ENCODE results near the gene SLC35E2B. TPM values are rescaled to one million over a fixed set of nuclear protein-coding genes. Genes with fewer than 3 reads are reported as not detected.
"Not testable (repeated sequence)": the region's sequence is repeated elsewhere in the genome, so short reads cannot be mapped to it uniquely, and the experiment has no call there.

SLC35E2B gene
- total RNA-seq = 25.2 and 32.8 TPM in 2 replicates

DNA sequence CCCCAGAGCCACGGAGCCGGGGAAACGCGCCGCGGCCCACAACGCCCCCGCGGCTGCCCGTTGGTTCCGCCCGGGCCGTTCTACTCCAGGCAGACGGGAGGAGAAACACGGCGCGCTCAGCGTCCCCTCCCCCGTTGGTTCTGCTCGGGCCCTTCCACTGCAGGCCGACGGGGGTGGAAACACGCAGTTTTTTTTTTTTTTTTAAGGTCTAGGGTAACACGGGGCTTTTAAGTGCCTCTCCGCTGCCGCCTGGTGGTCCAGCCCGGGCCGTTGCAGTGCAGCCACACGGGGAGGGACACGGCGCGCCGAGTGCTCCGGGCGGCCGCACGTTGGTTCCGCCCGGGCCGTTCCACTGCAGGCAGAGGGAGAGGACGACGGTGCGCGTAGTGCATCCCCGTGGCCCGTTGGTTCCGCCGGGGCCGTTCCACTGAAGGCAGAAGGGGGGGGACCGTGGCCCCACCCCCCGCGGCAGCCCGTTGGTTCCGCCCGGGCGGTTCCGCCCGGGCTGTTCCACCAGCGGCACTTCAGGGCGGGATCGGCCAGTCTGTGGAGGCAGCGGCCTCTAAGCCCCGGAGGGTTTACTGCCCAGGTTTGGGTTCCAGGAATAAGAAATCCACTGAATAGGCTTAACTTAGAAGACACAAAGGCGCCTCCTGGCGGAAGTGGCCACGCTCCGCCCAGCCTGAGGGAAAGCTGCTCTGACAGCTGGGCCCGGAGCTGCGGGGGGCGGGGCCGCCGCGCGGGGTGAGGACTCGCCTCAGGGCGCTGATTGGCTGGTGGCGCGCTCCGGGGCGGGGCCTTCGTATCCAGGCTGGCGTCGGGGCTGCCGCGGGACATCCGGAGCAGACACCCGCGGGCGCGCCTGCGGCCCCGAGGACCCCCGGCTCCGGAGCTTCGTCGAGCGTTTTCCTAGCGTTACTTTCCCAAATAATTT lies at the start of gene SLC35E2B:
Gene SLC35E2B, minus strand, starts transcription at position 82 of the 934 bp plus-strand sequence. CDS start 16,096 bp downstream, outside the sequence.
- peak; percentile 94 for DNase-seq

DNA sequence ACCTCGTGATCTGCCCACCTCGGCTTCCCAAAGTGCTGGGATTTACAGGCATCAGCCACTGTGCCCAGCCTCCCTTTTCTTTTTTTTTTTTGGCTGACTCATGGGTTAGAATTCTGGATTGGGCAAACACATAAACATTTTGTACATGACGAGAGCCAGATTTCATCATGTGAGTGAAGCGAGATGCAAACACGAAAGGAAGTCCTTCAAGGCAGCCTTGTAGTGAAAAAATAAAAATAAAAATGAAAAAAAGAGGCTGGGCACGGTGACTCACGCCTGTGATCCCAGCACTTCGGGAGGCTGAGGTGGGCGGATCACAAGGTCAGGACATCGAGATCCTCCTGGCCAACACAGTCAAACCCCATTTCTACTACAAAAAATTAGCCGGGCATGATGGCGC lies 48.4 kb upstream of the SLC35E2B start:
- peak; percentile 71 for DNase-seq

DNA sequence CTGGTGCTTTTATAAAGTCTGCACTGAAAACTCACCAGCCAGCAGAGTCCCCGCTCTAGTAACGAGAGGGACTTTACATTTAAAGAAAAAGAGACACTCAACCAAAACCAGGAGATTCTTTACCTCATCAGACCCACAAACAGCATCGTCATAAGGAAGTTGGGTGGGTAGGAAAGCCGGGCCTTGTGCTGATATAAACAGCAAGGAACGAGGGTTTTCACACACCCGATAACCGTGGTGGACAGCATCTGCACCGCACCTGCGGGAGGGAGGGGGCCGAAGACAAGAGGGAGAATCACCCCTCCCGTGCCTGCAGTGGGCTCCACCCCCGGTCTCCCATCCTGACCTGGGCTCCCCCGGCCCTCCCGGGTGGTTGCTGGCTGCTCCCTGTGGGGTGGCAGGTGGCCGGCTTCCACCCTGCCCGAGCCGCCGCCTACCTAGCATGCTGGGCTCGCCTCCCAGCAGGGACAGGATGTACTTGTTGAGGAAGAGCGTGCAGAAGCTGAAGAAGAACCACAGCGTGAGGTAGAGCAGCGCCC lies 46.3 kb upstream of the SLC35E2B start:
- DNase-seq = not testable (repeated sequence)

DNA sequence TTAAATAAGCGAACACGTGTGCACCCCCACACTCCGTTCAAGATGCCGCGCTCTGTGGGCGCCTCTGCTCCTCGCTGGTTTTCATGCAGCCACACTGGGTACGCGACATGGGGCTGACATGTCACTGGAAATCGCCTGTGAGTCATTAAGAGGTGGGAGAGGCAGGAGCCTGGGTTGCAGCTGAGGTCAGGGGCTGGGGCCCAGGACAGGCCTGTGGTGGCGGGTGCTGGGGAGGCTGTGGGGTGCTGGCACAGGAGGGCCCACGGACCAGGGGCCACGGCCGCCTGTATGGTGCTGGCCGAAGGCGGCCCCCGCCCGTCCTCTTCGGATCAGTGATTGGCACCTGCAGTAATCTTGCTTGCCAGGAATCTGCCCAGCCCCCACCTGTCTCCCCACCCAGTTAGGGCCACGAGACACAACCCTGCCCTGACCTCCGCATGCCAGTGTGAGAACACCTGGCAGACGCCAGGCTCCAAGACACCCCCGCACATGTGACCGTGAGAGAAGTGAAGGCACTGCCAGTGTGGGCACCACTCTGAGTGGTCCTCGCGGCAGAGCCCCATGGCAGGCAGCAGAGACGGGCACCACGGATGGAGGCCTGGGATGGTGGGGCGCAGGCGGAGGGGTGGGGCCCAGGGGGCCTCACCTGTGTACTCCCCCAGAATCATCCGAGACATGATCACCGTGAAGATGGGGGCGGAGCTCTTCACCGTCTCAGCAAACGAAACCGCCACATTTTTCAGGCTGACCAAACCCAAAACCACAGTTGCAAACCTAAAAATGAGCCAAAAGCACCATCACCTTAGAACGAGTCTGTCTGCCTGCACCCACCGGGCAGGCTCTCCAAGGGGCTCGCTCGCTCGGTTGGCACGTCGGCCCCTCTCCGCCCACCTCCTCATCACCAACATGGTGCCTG lies 45.3 kb upstream of the SLC35E2B start:
- DNase-seq = not testable (repeated sequence)

DNA sequence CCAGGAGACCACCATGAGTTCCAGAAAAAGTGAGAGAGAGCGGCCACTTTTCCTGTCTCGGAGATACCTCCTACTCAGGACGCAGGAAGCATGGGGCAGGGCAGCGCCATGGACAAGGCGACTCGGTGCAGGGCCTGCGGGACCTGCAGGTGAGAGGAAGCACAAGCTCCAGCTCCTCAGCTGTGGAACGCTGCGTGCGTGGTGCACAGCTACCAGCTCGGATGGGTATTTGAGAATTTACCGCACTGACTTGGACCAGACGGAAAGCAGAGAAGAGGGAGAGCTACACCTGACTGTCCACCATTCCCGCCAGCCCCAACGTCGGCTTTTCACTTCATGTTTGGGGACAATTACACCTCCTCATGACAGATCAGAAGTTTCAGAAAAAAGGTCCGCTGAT lies 39.8 kb upstream of the SLC35E2B start:
- DNase-seq = no peak

DNA sequence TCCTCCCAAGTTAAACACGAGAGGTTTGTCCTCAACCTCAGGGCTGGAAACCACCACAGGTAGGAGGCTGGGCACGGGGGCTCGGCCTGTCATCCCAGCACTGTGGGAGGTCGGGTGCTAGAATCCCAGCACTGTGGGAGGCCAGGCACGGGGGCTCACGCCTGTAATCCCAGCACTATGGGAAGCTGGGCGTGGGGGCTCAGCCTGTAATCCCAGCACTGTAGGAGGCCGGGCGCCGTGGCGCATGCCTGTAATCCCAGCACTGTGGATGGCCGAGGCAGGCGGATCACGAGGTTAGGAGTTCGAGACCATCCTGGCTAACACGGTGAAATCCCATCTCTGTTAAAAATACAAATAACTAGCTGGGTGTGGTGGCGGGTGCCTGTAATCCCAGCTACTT lies 38.3 kb upstream of the SLC35E2B start:
- no peak for DNase-seq

DNA sequence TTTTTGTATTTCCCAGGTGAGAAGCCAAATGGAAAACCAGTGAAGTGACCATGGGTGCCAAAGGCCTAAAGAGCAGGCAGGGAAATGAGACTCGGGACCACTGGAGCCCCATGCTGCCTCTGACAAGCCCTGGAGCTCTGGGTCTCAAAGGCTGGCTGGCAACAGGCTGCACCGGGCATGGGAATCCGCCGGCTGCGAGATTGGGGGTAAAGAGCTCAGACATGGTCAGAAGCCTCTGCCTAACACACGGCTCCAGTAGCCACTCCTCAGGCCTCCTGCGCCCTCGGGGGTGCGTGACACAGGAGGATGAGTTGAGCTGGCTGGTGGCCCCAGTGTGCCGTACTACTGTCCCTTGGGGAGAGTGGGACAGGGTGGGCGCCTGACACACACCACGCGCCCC lies 37.6 kb upstream of the SLC35E2B start:
- not testable (repeated sequence) for DNase-seq

DNA sequence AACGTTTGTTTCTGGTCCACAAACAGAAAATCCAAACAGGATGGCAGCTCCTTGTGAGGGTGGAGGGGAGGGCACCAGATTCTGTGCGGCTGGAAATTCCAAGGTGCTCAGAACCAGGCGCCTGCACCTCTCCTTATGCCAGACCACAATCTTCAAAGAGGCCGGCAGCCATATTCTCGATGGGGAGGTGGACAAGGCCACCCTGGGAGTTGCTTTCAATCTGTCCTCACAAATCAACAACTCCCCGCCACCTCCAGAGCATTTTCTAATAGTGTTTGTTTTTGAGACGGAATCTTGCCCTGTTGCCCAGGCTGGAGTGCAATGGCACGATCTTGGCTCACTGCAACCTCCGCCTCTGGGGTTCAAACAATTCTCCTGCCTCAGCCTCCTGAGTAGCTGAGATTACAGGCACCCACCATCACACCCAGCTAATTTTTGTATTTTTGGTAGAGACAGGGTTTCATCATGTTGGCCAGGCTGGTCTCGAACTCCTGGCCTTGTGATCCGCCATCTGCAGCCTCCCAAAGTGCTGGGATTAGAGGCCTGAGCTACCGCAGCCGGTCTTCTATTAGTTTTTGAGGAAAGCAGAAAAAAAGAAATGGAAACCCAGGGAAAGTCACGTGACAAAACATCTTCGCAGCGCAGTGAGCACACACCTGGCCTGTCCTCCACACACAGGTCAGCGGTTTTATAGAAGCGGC lies 36.7 kb upstream of the SLC35E2B start:
- DNase-seq = not testable (repeated sequence)

DNA sequence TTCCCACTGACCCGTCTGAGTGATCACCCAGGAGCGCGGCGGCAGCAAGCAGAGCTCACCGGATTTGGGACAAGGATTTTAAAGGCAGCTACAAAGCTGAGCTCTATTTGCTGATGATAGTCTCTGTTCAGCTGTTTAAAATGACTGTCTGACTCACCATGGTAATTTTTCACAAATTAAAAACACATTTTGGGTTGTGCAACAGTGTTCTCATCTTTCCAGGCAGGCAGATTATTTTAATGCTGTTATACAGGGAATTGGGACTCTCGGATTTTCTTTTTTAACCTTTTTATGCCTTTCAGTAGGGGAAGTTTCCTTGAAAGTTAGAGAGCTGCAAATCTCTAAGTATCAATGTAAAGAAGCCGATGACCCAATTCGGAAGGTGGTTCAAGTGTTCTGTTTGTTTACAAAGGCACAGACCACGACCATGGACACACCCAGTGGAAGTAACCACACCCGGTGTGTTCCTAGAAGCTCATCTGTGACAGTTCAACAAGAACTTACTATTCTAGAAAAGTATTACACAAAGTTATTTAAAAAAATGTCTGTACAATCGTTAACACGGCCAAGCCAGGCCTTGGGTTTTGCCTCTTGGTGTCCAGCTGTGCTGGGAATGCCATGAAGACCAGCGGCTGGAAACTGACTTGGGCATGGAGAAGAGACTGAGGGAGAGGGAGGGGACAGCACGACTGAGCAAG lies 35.9 kb upstream of the SLC35E2B start:
- not testable (repeated sequence) for DNase-seq

DNA sequence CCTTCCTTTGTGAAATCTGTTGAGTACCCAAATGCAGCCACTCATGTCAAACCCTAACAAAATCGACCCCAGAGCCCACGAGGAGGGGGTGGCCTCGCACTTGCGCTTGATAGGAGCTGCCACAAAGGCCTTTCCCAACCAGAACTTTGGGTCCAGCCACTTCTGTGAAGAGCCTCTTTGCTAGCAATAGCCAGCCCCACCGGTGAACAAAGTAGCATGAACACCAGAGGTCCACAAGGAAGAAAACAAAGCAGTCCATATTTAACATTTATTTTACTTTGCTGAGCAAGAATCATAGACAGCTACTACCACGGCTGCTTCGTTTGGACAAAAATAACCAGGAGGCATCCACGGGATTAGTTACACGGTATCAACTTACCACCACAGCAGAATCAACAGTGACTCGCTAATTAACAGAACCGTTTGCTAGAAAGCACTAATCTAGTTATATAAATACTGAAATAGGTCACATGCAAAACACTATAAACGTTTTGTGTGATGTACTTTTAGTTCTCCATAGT lies 34.6 kb upstream of the SLC35E2B start:
- not testable (repeated sequence) for DNase-seq

DNA sequence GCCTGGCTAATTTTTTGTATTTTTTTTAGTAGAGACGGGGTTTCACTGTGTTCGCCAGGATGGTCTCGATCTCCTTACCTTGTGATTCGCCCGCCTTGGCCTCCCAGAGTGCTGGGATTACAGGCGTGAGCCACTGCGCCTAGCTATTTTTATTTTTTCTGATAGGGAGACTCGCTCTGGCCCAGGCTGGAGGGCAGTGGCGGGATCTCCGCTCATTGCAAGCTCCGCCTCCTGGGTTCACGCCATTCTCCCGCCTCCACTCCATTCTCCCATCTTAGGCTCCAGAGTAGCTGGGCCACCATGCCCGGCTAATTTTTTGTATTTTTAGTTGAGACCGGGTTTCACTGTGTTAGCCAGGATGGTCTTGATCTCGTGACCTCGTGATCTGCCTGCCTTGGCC lies 33.5 kb upstream of the SLC35E2B start:
- not testable (repeated sequence) for DNase-seq

DNA sequence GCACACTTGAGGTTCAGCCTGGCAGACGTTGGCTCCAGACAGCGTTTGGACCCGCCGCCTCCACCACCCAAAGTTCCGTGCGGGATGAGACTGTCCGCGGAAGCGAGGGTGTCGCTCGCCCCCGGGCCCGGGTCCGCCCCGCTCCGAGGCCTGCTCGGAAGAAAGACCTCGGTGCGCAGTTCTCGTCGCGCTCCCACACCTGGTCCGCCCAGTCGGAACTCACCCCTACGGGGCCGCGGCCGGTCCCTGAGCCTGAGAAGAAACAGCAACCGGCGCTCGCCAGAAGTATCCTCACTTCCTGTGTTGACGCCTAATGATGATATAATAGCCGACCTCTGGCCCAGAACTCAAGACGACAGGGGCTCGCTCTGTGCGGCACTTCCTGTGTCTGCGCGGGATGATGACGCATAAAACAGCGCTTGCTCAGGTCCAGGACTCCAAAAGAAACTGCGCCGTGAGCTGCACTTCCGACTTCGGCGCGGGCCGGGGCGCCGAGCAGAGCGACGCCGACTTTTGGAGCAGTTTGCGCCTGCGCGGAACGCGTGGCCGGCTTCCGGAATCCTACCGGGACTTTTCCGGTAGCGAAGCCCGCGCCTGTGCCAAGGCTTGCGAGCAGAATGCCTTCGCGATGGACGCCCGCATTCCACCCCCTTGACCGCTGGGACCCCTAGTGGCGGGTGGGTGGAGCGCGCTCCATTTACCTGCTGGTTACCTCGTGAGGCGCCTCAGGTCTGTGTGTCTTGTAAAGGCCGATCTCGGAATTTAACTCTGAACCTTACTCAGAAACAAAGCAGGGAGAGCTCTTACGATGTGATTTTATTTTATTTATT lies 31.7 kb upstream of the SLC35E2B start, which contains the start of gene CDK11A:
Gene CDK11A, minus strand, starts transcription at position 323 of the 830 bp plus-strand sequence. CDS start 1,539 bp downstream, outside the sequence.
- DNase-seq = peak; percentile 99

DNA sequence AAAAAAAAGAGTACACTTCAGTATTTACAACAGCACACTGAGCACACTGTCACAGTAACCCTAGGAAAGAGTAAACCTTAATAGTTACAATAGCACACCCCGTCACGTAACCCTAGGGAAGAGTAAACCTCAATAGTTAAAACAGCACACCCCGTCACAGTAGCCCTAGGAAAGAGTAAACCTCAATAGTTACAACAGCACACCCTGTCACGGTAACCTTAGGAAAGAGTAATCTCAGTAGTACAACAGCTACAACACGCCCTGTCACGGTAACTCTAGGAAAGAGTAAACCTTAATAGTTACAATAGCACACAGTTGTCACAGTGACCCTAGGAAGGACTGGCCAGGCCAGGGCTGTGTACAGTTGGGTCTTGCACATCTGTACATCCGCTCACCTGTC lies 28.6 kb upstream of the SLC35E2B start:
- DNase-seq = no peak

DNA sequence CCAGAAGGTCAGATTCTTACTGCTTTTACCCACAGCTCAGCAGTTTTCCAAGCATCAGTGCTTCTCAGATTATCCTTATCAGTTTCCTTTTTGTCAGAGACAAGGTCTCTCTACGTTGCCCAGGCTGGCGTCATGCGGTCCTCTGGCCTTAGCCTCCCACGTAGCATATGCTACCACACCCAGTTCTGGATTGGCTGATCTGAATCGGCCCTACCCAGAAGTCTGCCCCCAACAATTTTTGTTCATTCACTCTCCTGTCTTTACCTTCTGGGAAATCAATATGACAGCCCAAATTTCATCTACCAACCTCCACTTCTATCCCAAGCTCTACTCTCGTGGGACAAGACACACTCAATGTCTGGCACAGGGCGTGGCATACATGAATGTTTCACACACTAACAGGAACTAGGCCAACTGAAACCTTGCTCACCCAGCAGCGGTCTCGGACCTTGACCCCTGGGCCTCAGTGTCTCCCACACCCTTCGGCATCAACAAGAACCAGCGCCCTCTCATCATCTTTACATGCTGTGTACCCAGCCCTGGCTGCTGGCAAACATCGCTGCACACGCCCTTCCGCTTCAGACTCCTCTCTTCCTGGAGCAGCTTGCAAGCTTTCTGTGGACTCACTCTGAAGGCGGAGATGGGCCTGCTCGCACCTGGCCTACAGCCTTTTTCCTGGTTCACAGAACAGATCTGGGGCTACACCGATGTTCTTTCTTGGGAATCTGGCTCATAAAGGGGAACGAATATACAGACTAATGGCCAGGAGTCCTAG lies 22.7 kb upstream of the SLC35E2B start:
- DNase-seq = not testable (repeated sequence)

DNA sequence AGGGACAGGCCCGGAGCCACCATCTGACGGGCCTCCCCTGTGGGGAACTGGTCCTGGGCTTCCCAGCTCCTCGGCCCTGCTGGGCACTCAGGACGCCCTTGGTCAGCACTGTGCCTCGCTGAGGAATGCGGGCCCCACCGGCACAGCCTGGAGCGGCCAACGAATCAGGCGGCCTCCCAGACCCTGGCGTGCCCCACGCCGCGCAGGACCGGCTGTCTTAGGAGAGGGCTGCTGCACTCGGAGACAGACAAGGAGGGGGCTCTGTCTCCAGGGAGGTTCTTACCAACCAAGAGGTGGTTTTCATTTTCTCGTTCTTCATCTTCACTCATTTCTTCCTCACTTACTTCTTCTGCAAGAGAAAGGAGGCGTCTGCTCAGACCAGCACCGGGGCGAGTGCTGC lies 15.3 kb upstream of the SLC35E2B start:
- DNase-seq = not testable (repeated sequence)

DNA sequence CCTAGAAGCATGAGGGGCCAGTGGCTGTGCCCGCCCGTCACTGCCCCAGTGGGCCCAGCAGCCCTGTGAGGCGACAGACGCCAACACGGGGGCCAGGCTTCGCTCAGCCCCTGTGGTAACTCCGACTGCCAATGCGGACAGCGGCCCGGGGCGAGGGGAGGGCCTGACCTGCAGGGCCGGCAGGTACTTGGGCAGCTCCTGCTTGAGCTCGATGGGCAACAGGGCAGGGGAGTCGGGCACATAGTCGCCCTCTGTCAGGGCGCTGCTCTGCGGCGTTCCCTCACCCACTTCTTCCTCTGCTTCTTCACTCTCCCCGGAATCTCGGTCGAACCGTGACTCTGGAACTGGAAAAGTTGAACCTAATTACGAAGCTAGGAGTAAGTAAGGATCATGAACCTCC lies 14.6 kb upstream of the SLC35E2B start:
- DNase-seq = not testable (repeated sequence)

DNA sequence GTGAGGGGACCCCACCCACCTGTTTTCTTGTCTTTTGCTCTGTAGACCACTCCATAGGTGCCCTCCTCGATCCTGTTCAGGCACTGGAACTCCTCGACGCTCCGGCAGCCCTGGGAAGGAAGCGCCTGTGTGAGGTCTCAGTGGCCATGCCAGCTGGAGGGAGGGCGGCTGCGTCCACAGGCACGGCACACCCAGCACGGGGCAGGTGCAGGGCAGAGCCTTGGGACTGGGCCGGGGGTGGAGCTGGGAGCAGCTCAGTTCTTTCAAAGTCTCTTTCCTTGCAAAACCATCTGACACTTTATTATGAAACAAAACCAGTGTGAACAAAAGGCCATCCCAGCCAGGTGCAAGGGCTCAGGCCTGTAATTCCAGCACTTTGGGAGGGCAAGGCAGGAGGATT lies 13.0 kb upstream of the SLC35E2B start:
- not testable (repeated sequence) for DNase-seq

DNA sequence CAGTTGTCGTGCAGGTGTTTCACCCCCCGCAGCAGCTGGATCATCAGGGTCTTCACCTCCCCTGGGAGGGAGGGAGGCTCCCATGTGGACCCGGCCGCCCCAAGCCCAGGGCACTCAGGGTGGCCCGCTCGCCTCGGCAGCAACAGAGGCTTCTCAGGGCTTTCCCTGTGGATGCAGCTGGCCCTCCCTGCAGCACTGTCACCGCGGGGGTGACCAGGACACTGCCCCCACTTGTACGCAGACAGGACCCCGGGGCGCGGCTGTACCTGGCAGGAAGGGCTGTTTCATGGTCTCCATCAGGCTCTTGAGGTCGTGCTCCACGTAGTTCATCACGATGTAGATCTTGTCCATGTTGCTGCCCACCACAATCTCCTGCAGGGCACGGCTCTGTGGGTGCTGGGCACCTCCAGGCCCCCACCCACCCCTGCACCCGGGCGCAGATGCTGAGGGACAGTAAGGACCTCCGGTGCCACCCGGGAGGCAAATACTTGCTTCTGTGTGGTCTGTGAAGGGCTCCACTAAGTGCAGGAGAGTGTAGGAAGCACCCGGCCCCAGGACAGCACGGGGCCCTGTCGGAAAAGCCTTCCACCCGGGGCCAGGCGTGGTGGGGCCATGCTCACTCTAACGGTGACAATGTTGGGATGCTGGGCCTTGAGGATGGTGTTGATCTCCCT lies 11.8 kb upstream of the SLC35E2B start:
- DNase-seq = not testable (repeated sequence)

DNA sequence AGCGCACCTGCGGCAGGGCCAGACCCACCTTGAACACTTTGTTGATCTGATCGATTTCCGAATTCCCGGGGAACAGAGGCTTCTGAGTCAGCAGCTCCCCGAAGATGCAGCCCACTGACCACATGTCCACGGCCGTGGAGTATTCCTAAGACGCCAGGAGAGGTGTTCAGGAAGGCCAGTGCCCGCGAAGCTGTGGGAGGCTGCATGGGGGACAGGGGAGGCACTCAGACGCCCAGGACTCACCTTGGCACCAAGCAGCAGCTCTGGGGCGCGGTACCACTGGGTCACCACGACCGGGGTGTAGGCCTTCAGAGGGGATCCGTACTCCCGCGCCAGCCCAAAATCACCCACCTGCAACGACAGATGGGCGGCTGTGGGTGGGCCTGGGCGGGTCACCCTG lies 11.2 kb upstream of the SLC35E2B start:
- DNase-seq = no peak
